PC-9 (cell line): ENCODE data around the gene DDIT4.

Experiments used
- CTCF ChIP-seq: fragments of 200-600 bp; sonication (generic); conservative IDR thresholded peaks from 2 replicates; pipeline ENCODE4 v1.6.1; 2017; ENCODE audit warnings: mixed run types, antibody characterized with exemption, mild to moderate bottlenecking, moderate library complexity
- EZH2 ChIP-seq: fragments of 200-600 bp; sonication (generic); IDR thresholded peaks from 2 replicates; pipeline ENCODE4 v1.8.0; 2017; ENCODE audit warnings: antibody characterized with exemption, low read depth

- TF ChIP-seq EZH2 (no peak), CTCF (no peak; the same call in 1 of the 2 replicates)
Observed at GRCh38 chr10:72259491-72260238, 14.1 kb upstream of the DDIT4 start.
